Transverse colon (tissue), 4 donors: Measurements from ENCODE around the gene PWWP3B.

Experiments
- POLR2A ChIP-seq: fragments of 450-650 bp; IDR thresholded peaks from one replicate; pipeline ENCODE4 v1.6.1; 2016; ENCODE audit warnings: antibody characterized with exemption, mild to moderate bottlenecking, moderate library complexity
- POLR2AphosphoS5 ChIP-seq, 3 donors: sonication (generic); formaldehyde crosslinking; IDR thresholded peaks; one replicate each; pipeline ENCODE4 v1.6.1; 2016; ENCODE audit warnings: antibody characterized with exemption in 3 of 3
- TF ChIP-seq, protein P1 (sequence below), 5 experiments: fragments of 200-600 bp in 3 of 5; fragments of 450-650 bp in 2 of 5; sonication (generic) in 3 of 5; IDR thresholded peaks; 1 replicate in 2 of 5; 2 replicates in 3 of 5; pipeline ENCODE4 v1.5.1; 2016 to 2017; ENCODE audit warnings: antibody characterized with exemption in 5 of 5, inconsistent platforms in 3 of 5, mild to moderate bottlenecking in 2 of 5, moderate library complexity in 1 of 5

- TF ChIP-seq, protein P1, sequence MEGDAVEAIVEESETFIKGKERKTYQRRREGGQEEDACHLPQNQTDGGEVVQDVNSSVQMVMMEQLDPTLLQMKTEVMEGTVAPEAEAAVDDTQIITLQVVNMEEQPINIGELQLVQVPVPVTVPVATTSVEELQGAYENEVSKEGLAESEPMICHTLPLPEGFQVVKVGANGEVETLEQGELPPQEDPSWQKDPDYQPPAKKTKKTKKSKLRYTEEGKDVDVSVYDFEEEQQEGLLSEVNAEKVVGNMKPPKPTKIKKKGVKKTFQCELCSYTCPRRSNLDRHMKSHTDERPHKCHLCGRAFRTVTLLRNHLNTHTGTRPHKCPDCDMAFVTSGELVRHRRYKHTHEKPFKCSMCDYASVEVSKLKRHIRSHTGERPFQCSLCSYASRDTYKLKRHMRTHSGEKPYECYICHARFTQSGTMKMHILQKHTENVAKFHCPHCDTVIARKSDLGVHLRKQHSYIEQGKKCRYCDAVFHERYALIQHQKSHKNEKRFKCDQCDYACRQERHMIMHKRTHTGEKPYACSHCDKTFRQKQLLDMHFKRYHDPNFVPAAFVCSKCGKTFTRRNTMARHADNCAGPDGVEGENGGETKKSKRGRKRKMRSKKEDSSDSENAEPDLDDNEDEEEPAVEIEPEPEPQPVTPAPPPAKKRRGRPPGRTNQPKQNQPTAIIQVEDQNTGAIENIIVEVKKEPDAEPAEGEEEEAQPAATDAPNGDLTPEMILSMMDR (IDR thresholded peaks at IDR 0.05): peak in 4 of 5 experiments; percentile 23 to 41 (median 37)
- TF ChIP-seq POLR2A: no peak
- TF ChIP-seq POLR2AphosphoS5 (IDR thresholded peaks at IDR 0.05): no peak
These were observed 2.2 kb downstream of the PWWP3B start for GRCh38 chrX:106170318-106170717.
